Measurements from ENCODE around the gene ZNF469. TPM values are rescaled to one million over a fixed set of nuclear protein-coding genes. Genes with fewer than 3 reads are reported as not detected.

Gene ZNF469
- total RNA-seq, 1 experiment from 2014 or later: 3.2 TPM

GRCh38 chr16:88348377-88349152, 34.2 kb upstream of the ZNF469 start:
- DNase-seq (ENCODE audit: low spot score) (no peak), ATAC-seq (0 out of 2 replicates have a peak, but pooled peaks have one; percentile 28)
- no peaks in the 10 kb centered on the region for H3K36me3 Mint-ChIP-seq
- TF ChIP-seq SP1 (CRISPR knock-in tag; conservative IDR thresholded peaks at IDR 0.05): no peak
- TF ChIP-seq FOXJ3 (CRISPR knock-in tag; IDR thresholded peaks at IDR 0.05; ENCODE audit: borderline replicate concordance): no peak
- no peak for TF ChIP-seq ZBTB21 (CRISPR knock-in tag; IDR thresholded peaks at IDR 0.05; ENCODE audit: borderline replicate concordance)
- no peak for TF ChIP-seq RELA (CRISPR knock-in tag; IDR thresholded peaks at IDR 0.05; ENCODE audit: borderline replicate concordance)
- no peak for TF ChIP-seq MYBL2 (CRISPR knock-in tag; IDR thresholded peaks at IDR 0.05)
- TF ChIP-seq MXD4 (CRISPR knock-in tag; IDR thresholded peaks at IDR 0.05; ENCODE audit: borderline replicate concordance): no peak
- no peak for TF ChIP-seq ZBTB43 (CRISPR knock-in tag; IDR thresholded peaks at IDR 0.05)
- TF ChIP-seq FOXP4 (CRISPR knock-in tag; IDR thresholded peaks at IDR 0.05): no peak
- TF ChIP-seq HMGA2 (CRISPR knock-in tag; IDR thresholded peaks at IDR 0.05): no peak
- TF ChIP-seq E2F1 (CRISPR knock-in tag; IDR thresholded peaks at IDR 0.05): no peak
- no peak for TF ChIP-seq OVOL2 (CRISPR knock-in tag; IDR thresholded peaks at IDR 0.05; ENCODE audit: borderline replicate concordance)
- TF ChIP-seq TCF7 (CRISPR knock-in tag; IDR thresholded peaks at IDR 0.05; ENCODE audit: low read depth): no peak
- no peak for TF ChIP-seq GRHL2 (CRISPR knock-in tag; IDR thresholded peaks at IDR 0.05; ENCODE audit: insufficient replicate concordance, severe bottlenecking)
- TF ChIP-seq ETV6 (CRISPR knock-in tag; IDR thresholded peaks at IDR 0.05): no peak
- no peak for TF ChIP-seq ZNF317 (CRISPR knock-in tag; IDR thresholded peaks at IDR 0.05; ENCODE audit: borderline replicate concordance, low read depth)
- no peak for TF ChIP-seq IRF1 (CRISPR knock-in tag; IDR thresholded peaks at IDR 0.05)
- no peak for TF ChIP-seq PREB (CRISPR knock-in tag; IDR thresholded peaks at IDR 0.05; ENCODE audit: borderline replicate concordance)
- H3K27me3 Mint-ChIP-seq (ENCODE audit: low read depth): no peaks in the 10 kb centered on the region
- no peak overlapping the region for H3K4me3 Mint-ChIP-seq
- peaks cover 13% of the 10 kb centered on the region for H3K9me3 Mint-ChIP-seq
- H3K27ac Mint-ChIP-seq: no peak overlapping the region
- CTCF ChIA-PET: interaction anchor here (1.4 to 1.6 kb wide), 2 partner anchors 10 to 58 kb away, joined by 3 to 7 read pairs; no protein-coding TSS in a partner anchor
- H3K4me1 Mint-ChIP-seq: no peaks in the 10 kb centered on the region
- POLR2A ChIA-PET: no interaction called here

- no peaks in the 10 kb centered on the region for H3K36me3 Mint-ChIP-seq
- DNase-seq (ENCODE audit: low spot score) (no peak), ATAC-seq (no peak)
- TF ChIP-seq ZNF317 (CRISPR knock-in tag; IDR thresholded peaks at IDR 0.05; ENCODE audit: borderline replicate concordance, low read depth) (no peak), NFE2L1 (CRISPR knock-in tag; IDR thresholded peaks at IDR 0.05) (peak; percentile 19; the same call in 1 of the 2 replicates)
- H3K9me3 Mint-ChIP-seq: peaks cover 8% of the 10 kb centered on the region
- ChIA-PET POLR2A (no interaction called here), CTCF (no interaction called here)
- H3K27ac Mint-ChIP-seq: peak overlapping the region; percentile 35
- no peaks in the 10 kb centered on the region for H3K27me3 Mint-ChIP-seq (ENCODE audit: low read depth)
- H3K4me3 Mint-ChIP-seq: no peak overlapping the region
- H3K4me1 Mint-ChIP-seq: no peaks in the 10 kb centered on the region
Measured at GRCh38 chr16:88349153-88349902, 33.4 kb upstream of the ZNF469 start.

Data from WTC11 (cell line).